H1 (cell line): ENCODE data around the gene RELA. TPM values are rescaled to one million over a fixed set of nuclear protein-coding genes. Genes with fewer than 3 reads are reported as not detected.
A peak's percentile ranks its signal among the peaks of the same experiment; 100 is the strongest.

Experiments used
- CTCF ChIA-PET: fragments of 300-600 bp; sonication (Branson Sonifier 250); formaldehyde crosslinking; loops from one replicate; lab custom pipeline; 2021; ENCODE audit not compliant: partially characterized antibody; lab: Charles Lee
- POLR2A ChIA-PET: fragments of 300-600 bp; sonication (Branson Sonifier 250); formaldehyde crosslinking; loops from one replicate; lab custom pipeline; 2021; ENCODE audit warnings: inconsistent platforms; ENCODE audit not compliant: partially characterized antibody; lab: Charles Lee
- DNase-seq, 2 experiments: peaks; one replicate each; pipeline versions ENCODE4 v3.0.0 to v3.0.0-alpha.2; 2010 to 2022; ENCODE audit warnings: low spot score in 2 of 2, low read depth in 1 of 2, mixed read lengths in 1 of 2
- FAIRE-seq: peaks from 2 replicates; lab custom pipeline; 2011; peaks lifted over from hg19 to GRCh38; lab: Jason Lieb, UNC
- H2AFZ ChIP-seq: 2 replicates; pipeline ENCODE4 v1.8.1; 2012; ENCODE audit warnings: low read length, inconsistent platforms
- H2AK5ac ChIP-seq: 2 replicates; pipeline ENCODE4 v1.6.1; 2013; ENCODE audit warnings: low read depth, low read length
- H2BK120ac ChIP-seq: replicated peaks from 2 replicates; pipeline ENCODE3; 2013; ENCODE audit warnings: low read depth, low read length, inconsistent platforms
- H2BK12ac ChIP-seq: 2 replicates; pipeline ENCODE4 v1.6.1; 2013; ENCODE audit warnings: low read depth, low read length
- H2BK15ac ChIP-seq: 2 replicates; pipeline ENCODE4 v1.6.1; 2013; ENCODE audit warnings: low read length
- H2BK20ac ChIP-seq: 2 replicates; pipeline ENCODE4 v1.6.1; 2013; ENCODE audit warnings: low read length
- H2BK5ac ChIP-seq: 2 replicates; pipeline ENCODE4 v1.6.1; 2013; ENCODE audit warnings: low read depth, low read length
- H3K14ac ChIP-seq: 2 replicates; pipeline ENCODE4 v1.6.1; 2013; ENCODE audit warnings: inconsistent platforms; ENCODE audit not compliant: insufficient read length
- H3K18ac ChIP-seq: 2 replicates; pipeline ENCODE4 v1.6.1; 2013; ENCODE audit warnings: low read length; ENCODE audit errors: extremely low read depth
- H3K23ac ChIP-seq: 2 replicates; pipeline ENCODE4 v1.6.1; 2013; ENCODE audit warnings: inconsistent platforms; ENCODE audit not compliant: insufficient read length
- H3K23me2 ChIP-seq: 2 replicates; pipeline ENCODE4 v1.6.1; 2013; ENCODE audit warnings: low read depth, low read length
- H3K27ac ChIP-seq: 2 replicates; pipeline ENCODE4 v1.6.1; 2011; ENCODE audit warnings: low read depth, low read length, inconsistent platforms
- H3K27me3 ChIP-seq, 4 experiments: replicated peaks in 1 of 4; 1 replicate in 1 of 4; 2 replicates in 3 of 4; pipeline versions ENCODE4 v1.6.1 to v1.8.1; 2011 to 2013; ENCODE audit warnings: low read length in 3 of 4, mild to moderate bottlenecking in 3 of 4, inconsistent platforms in 2 of 4, mixed read lengths in 2 of 4, moderate library complexity in 1 of 4; ENCODE audit not compliant: control insufficient read depth in 3 of 4, insufficient read depth in 3 of 4; ENCODE audit errors: extremely low read depth in 1 of 4
- H3K36me3 ChIP-seq, 4 experiments: 2 replicates each; pipeline versions ENCODE4 v1.6.1 to v1.8.1; 2011 to 2013; ENCODE audit warnings: mild to moderate bottlenecking in 4 of 4, low read length in 3 of 4, moderate library complexity in 2 of 4, control low read depth in 1 of 4, inconsistent platforms in 1 of 4; ENCODE audit not compliant: insufficient read depth in 4 of 4, control insufficient read depth in 2 of 4
- H3K4ac ChIP-seq: replicated peaks from 2 replicates; pipeline ENCODE3; 2013; ENCODE audit warnings: low read length, low read depth, mixed read lengths, inconsistent platforms; ENCODE audit not compliant: insufficient read length
- H3K4me1 ChIP-seq, 4 experiments: replicated peaks in 1 of 4; 1 replicate in 1 of 4; 2 replicates in 3 of 4; pipeline versions ENCODE4 v1.6.1 to v1.8.1; 2011 to 2013; ENCODE audit warnings: low read length in 3 of 4, inconsistent platforms in 2 of 4, mixed read lengths in 1 of 4; ENCODE audit not compliant: insufficient read depth in 4 of 4, control insufficient read depth in 3 of 4
- H3K4me2 ChIP-seq, 2 experiments: 2 replicates each; pipeline versions ENCODE4 v1.6.1 to v1.8.1; 2011 to 2013; ENCODE audit warnings: low read depth in 2 of 2, low read length in 2 of 2, control low read depth in 1 of 2, inconsistent platforms in 1 of 2, mild to moderate bottlenecking in 1 of 2; ENCODE audit not compliant: insufficient read depth in 1 of 2
- H3K4me3 ChIP-seq, 4 experiments: fragments of 200-600, 300-600 bp in 1 of 4; sonication (generic), shearing (Covaris generic), sonication (Bioruptor Twin) in 1 of 4; 2 replicates each; pipeline versions ENCODE4 v1.5.1 to v1.8.1; 2011 to 2016; ENCODE audit warnings: low read length in 4 of 4, low read depth in 3 of 4, control low read depth in 2 of 4, inconsistent platforms in 2 of 4, mild to moderate bottlenecking in 2 of 4, mixed read lengths in 1 of 4, moderate library complexity in 1 of 4; ENCODE audit not compliant: insufficient read depth in 2 of 4; ENCODE audit errors: extremely low read depth in 1 of 4
- H3K56ac ChIP-seq: replicated peaks from 2 replicates; pipeline ENCODE3; 2013; ENCODE audit warnings: low read depth, mild to moderate bottlenecking, mixed read lengths, low read length, inconsistent platforms; ENCODE audit not compliant: insufficient read length
- H3K79me1 ChIP-seq: 2 replicates; pipeline ENCODE4 v1.6.1; 2013; ENCODE audit warnings: low read depth, low read length, control low read depth
- H3K79me2 ChIP-seq, 2 experiments: 2 replicates each; pipeline versions ENCODE4 v1.6.1 to v1.8.1; 2012 to 2013; ENCODE audit warnings: low read length in 2 of 2, mild to moderate bottlenecking in 2 of 2, inconsistent platforms in 1 of 2; ENCODE audit not compliant: insufficient read depth in 2 of 2, control insufficient read depth in 1 of 2
- H3K9ac ChIP-seq, 4 experiments: replicated peaks in 1 of 4; 1 replicate in 1 of 4; 2 replicates in 3 of 4; pipeline versions ENCODE4 v1.6.1 to v1.8.1; 2011 to 2013; ENCODE audit warnings: low read depth in 3 of 4, low read length in 3 of 4, control low read depth in 2 of 4, mild to moderate bottlenecking in 2 of 4, moderate library complexity in 2 of 4, inconsistent platforms in 1 of 4; ENCODE audit errors: extremely low read depth in 1 of 4
- H3K9me3 ChIP-seq, 2 experiments: 2 replicates each; pipeline versions ENCODE4 v1.6.1 to v1.8.1; 2012 to 2013; ENCODE audit warnings: mild to moderate bottlenecking in 2 of 2, moderate library complexity in 2 of 2, control low read depth in 1 of 2, inconsistent platforms in 1 of 2, low read depth in 1 of 2, low read length in 1 of 2, mixed read lengths in 1 of 2; ENCODE audit not compliant: insufficient read depth in 2 of 2
- H4K20me1 ChIP-seq, 2 experiments: replicated peaks in 1 of 2; 2 replicates each; pipeline versions ENCODE3 to v1.8.1; 2011 to 2013; ENCODE audit warnings: inconsistent platforms in 2 of 2, low read length in 2 of 2, mild to moderate bottlenecking in 1 of 2; ENCODE audit not compliant: insufficient read depth in 2 of 2, control insufficient read depth in 1 of 2
- H4K5ac ChIP-seq: 2 replicates; pipeline ENCODE4 v1.6.1; 2013; ENCODE audit warnings: low read length, low read depth, mixed read lengths, inconsistent platforms; ENCODE audit not compliant: insufficient read length
- H4K8ac ChIP-seq: 2 replicates; pipeline ENCODE4 v1.8.0; 2013; ENCODE audit warnings: mild to moderate bottlenecking, moderate library complexity, low read length, inconsistent platforms; ENCODE audit not compliant: insufficient read depth; ENCODE audit errors: extremely low read depth
- H4K91ac ChIP-seq: replicated peaks from 2 replicates; pipeline ENCODE3; 2013; ENCODE audit warnings: low read length, mixed read lengths, inconsistent platforms; ENCODE audit not compliant: insufficient read length
- CHD2 ChIP-seq: IDR thresholded peaks from 2 replicates; pipeline ENCODE4 v1.6.1; 2012; ENCODE audit warnings: low read length, improper control_type of control experiment
- GABPA ChIP-seq: IDR thresholded peaks from 2 replicates; pipeline ENCODE4 v1.6.1; 2011; ENCODE audit warnings: mild to moderate bottlenecking, low read length, moderate library complexity, borderline replicate concordance; ENCODE audit not compliant: insufficient read depth
- KDM4A ChIP-seq: IDR thresholded peaks from one replicate; pipeline ENCODE4 v1.7.1; 2012; ENCODE audit warnings: low read depth, mild to moderate bottlenecking, moderate library complexity, low read length, inconsistent platforms; ENCODE audit not compliant: severe bottlenecking
- POLR2A ChIP-seq, 2 experiments: IDR thresholded peaks; 1 replicate in 1 of 2; 2 replicates in 1 of 2; pipeline ENCODE4 v1.6.1; 2011; ENCODE audit warnings: low read depth in 2 of 2, low read length in 2 of 2, mild to moderate bottlenecking in 2 of 2; ENCODE audit errors: control extremely low read depth in 1 of 2
- RAD21 ChIP-seq, 2 experiments: IDR thresholded peaks in 1 of 2; conservative IDR thresholded peaks in 1 of 2; 2 replicates each; pipeline ENCODE4 v1.6.1; 2011; ENCODE audit warnings: low read depth in 2 of 2, low read length in 2 of 2, improper control_type of control experiment in 1 of 2, inconsistent platforms in 1 of 2, mild to moderate bottlenecking in 1 of 2, moderate library complexity in 1 of 2
- RBBP5 ChIP-seq: IDR thresholded peaks from 2 replicates; pipeline ENCODE4 v1.7.1; 2012; ENCODE audit warnings: low read depth, mild to moderate bottlenecking, inconsistent platforms, low read length, moderate library complexity, borderline replicate concordance
- SAP30 ChIP-seq: fragments of 300-600 bp; sonication (generic); IDR thresholded peaks from 2 replicates; pipeline ENCODE4 v1.7.1; 2012; ENCODE audit warnings: low read length, moderate library complexity, mild to moderate bottlenecking, inconsistent platforms; ENCODE audit not compliant: insufficient read depth, insufficient replicate concordance
- SIN3A ChIP-seq, 2 experiments: IDR thresholded peaks in 1 of 2; conservative IDR thresholded peaks in 1 of 2; 2 replicates each; pipeline ENCODE4 v1.6.1; 2011 to 2012; ENCODE audit warnings: low read length in 2 of 2, improper control_type of control experiment in 1 of 2, low read depth in 1 of 2, mild to moderate bottlenecking in 1 of 2
- TAF7 ChIP-seq: optimal IDR thresholded peaks from 2 replicates; pipeline ENCODE3; 2011; ENCODE audit warnings: low read depth, mild to moderate bottlenecking, inconsistent platforms, low read length, moderate library complexity, borderline replicate concordance
- TBP ChIP-seq: IDR thresholded peaks from 2 replicates; pipeline ENCODE4 v1.6.1; 2011; ENCODE audit warnings: low read depth, low read length, improper control_type of control experiment
- WGBS, 2 experiments: shearing (Covaris generic) in 1 of 2; methylation state at CpG; one replicate each; pipeline versions ENCODE4 v1.1.6 to v1.1.7; 2013 to 2015; ENCODE audit warnings: low lambda C conversion rate in 2 of 2, mixed read lengths in 2 of 2, inconsistent platforms in 1 of 2, low coverage in 1 of 2, missing lambda C conversion rate in 1 of 2; ENCODE audit not compliant: insufficient replicate concordance in 2 of 2, insufficient coverage in 1 of 2, insufficient read length in 1 of 2; ENCODE audit errors: extremely low coverage in 1 of 2, missing lambda C conversion rate in 1 of 2; 5-methylcytosine and 5-hydroxymethylcytosine counted together
- polyA plus RNA-seq, 7 experiments: library from polyadenylated mRNA; depleted of rRNA in 3 of 7; stranded (reverse) in 5 of 7; unstranded in 2 of 7; fragments of >200 nt in 5 of 7; fragments of 200-250 nt in 2 of 7; gene quantifications; 1 replicate in 5 of 7; 2 replicates in 1 of 7; 4 replicates in 1 of 7; pipeline versions ENCODE4 v1.2.1 to v1.2.3, GENCODE V29; 2011 to 2013; ENCODE audit warnings: missing spikeins in 2 of 7, mixed read lengths in 2 of 7
- total RNA-seq: library from RNA; stranded (reverse); fragmentation: NEBNext Ultra II Directional; extraction: Animal tissue kit (Norgen Biotek cat#: 25700); gene quantifications from 2 replicates; pipeline ENCODE4 v1.2.1, GENCODE V29; 2021

The RELA gene
- total and polyA plus RNA-seq, 2 of the 8 experiments (the other 6 are each of a cell fraction or from before 2014, with no cell fraction given) = 21.9 to 27.5 TPM

GRCh38 chr11:65637794-65638419 lies 24.8 kb downstream of the RELA start, which contains the start of gene SIPA1:
Gene SIPA1, plus strand, starts transcription at chr11:65638101. Its CDS starts 2,821 bp downstream, at chr11:65640922.
- no peak within 1 kb of the TSS for H2AK5ac ChIP-seq
- H4K91ac ChIP-seq = peak within 1 kb of the TSS; percentile 41
- peak within 1 kb of the TSS; percentile 53 for H3K4ac ChIP-seq
- peak within 1 kb of the TSS; percentile 6 to 52 (median 43); a peak in 5 of 7 replicates for H3K9ac ChIP-seq
- peak within 1 kb of the TSS; percentile 86; the same call in 1 of the 2 replicates for H4K8ac ChIP-seq
- H3K27me3 ChIP-seq = peaks cover 0 to 4% (median 2%) of the 10 kb centered on the region in 4 experiments; a peak in 2 of 7 replicates
- peak within 1 kb of the TSS; percentile 75; the same call in 1 of the 2 replicates for H2BK12ac ChIP-seq
- no peak within 1 kb of the TSS for H2BK120ac ChIP-seq
- peaks cover 8% of the 10 kb centered on the region; the same call in 1 of the 2 replicates for H3K23me2 ChIP-seq
- H3K9me3 ChIP-seq = no peaks in the 10 kb centered on the region
- peak within 1 kb of the TSS; percentile 72; the same call in 1 of the 2 replicates for H2BK15ac ChIP-seq
- no peaks in the 10 kb centered on the region for H3K79me2 ChIP-seq
- peak within 1 kb of the TSS; percentile 32 to 71 (median 66) for H3K4me3 ChIP-seq
- 11% methylated on average over 18 of the region's 46 CpGs; no CpG with 5 or more reads in 1 of the 2 experiments for WGBS, 2 experiments
- H2AFZ ChIP-seq = no peak within 1 kb of the TSS
- peak; percentile 36 for FAIRE-seq
- peak; percentile 83 to 94 for DNase-seq
- H3K27ac ChIP-seq = peak within 1 kb of the TSS; percentile 14; the same call in 1 of the 2 replicates
- CTCF ChIA-PET = interaction anchor here (0.6 to 2.5 kb wide), 18 partner anchors 9 to 332 kb away, joined by 3 to 21 read pairs (median 5); partner anchors contain the start of genes PCNX3 and RELA
- peak within 1 kb of the TSS; percentile 62; the same call in 1 of the 2 replicates for H3K18ac ChIP-seq
- peaks cover 2 to 31% (median 18%) of the 10 kb centered on the region in 4 experiments; a peak in 6 of 8 replicates for H3K36me3 ChIP-seq
- H4K5ac ChIP-seq = no peak within 1 kb of the TSS
- no peak within 1 kb of the TSS for H2BK20ac ChIP-seq
- no peak within 1 kb of the TSS for H3K23ac ChIP-seq
- H4K20me1 ChIP-seq = peaks cover 0 to 7% of the 10 kb centered on the region in 2 experiments
- POLR2A ChIA-PET = interaction anchor here (0.8 to 6.9 kb wide), 23 partner anchors 9 to 604 kb away, joined by 3 to 55 read pairs (median 5); partner anchors contain the start of genes KAT5, MUS81, PCNX3 and RELA
- H3K56ac ChIP-seq = peak within 1 kb of the TSS; percentile 80
- peaks cover 4% of the 10 kb centered on the region; the same call in 1 of the 2 replicates for H3K79me1 ChIP-seq
- H2BK5ac ChIP-seq = peak within 1 kb of the TSS; percentile 95; the same call in 1 of the 2 replicates
- peaks cover 3 to 26% (median 17%) of the 10 kb centered on the region in 4 experiments for H3K4me1 ChIP-seq
- H3K4me2 ChIP-seq = peak within 1 kb of the TSS; percentile 62 to 91
- no peak within 1 kb of the TSS for H3K14ac ChIP-seq
- TF ChIP-seq RBBP5 (peak; percentile 72; the same call in 1 of the 2 replicates), SIN3A (conservative IDR thresholded peaks at IDR 0.05 in 1 of 2, IDR thresholded peaks at IDR 0.05 in 1 of 2; ENCODE audit: low read depth in 1 of 2, low read length in 2 of 2) (peak; percentile 27 to 31; a peak in 1 of 4 replicates), CHD2 (no peak), SAP30 (peak; percentile 40), RAD21 (IDR thresholded peaks at IDR 0.05 in 1 of 2, conservative IDR thresholded peaks at IDR 0.05 in 1 of 2; ENCODE audit: low read depth in 2 of 2, low read length in 2 of 2) (peak; percentile 21 to 51; a peak in 3 of 4 replicates), GABPA (peak; percentile 5; the same call in 1 of the 2 replicates), KDM4A (peak; percentile 33), TBP (peak; percentile 42; the same call in 1 of the 2 replicates), POLR2A (IDR thresholded peaks at IDR 0.05; ENCODE audit: control extremely low read depth in 1 of 2, low read depth in 2 of 2, low read length in 2 of 2) (peak in 1 of 2 experiments; percentile 74; a peak in 2 of 3 replicates), TAF7 (peak; percentile 70)
